HG03196 (cell line): ENCODE data around the gene STIMATE.

Source experiments
- ATAC-seq: cut with Tn5 transposase; IDR thresholded peaks from one replicate; pipeline ENCODE4 v1.9.1; 2021; ENCODE audit not compliant: unreplicated experiment

Gene STIMATE

GRCh38 chr3:52793702-52794611 lies 103.4 kb downstream of the STIMATE start:
- ATAC-seq = no peak

GRCh38 chr3:52792961-52793695 lies 104.2 kb downstream of the STIMATE start:
- no peak for ATAC-seq

- no peak for ATAC-seq
Measured at GRCh38 chr3:52792413-52792812, 104.9 kb downstream of the STIMATE start.

GRCh38 chr3:52791928-52792327 lies 105.4 kb downstream of the STIMATE start:
- ATAC-seq = no peak

- ATAC-seq = no peak
Measured at GRCh38 chr3:52791366-52791765, 106.0 kb downstream of the STIMATE start.

- no peak for ATAC-seq
Measured at GRCh38 chr3:52790741-52791140, 106.6 kb downstream of the STIMATE start.

GRCh38 chr3:52790337-52790736 lies 107.0 kb downstream of the STIMATE start:
- ATAC-seq = no peak

GRCh38 chr3:52789746-52790040 lies 107.7 kb downstream of the STIMATE start:
- no peak for ATAC-seq

GRCh38 chr3:52788890-52789745 lies 108.2 kb downstream of the STIMATE start:
- no peak for ATAC-seq

GRCh38 chr3:52787672-52788625 lies 109.4 kb downstream of the STIMATE start:
- ATAC-seq = no peak

- ATAC-seq = no peak
Measured at GRCh38 chr3:52787246-52787645, 110.1 kb downstream of the STIMATE start.
